Measurements from ENCODE around the gene ZER1. TPM values are rescaled to one million over a fixed set of nuclear protein-coding genes. Genes with fewer than 3 reads are reported as not detected.

ZER1 gene
- total and polyA plus RNA-seq, 2 of the 8 experiments (the other 6 are each of a cell fraction or from before 2014, with no cell fraction given) = 20.5 to 26.6 TPM

DNA sequence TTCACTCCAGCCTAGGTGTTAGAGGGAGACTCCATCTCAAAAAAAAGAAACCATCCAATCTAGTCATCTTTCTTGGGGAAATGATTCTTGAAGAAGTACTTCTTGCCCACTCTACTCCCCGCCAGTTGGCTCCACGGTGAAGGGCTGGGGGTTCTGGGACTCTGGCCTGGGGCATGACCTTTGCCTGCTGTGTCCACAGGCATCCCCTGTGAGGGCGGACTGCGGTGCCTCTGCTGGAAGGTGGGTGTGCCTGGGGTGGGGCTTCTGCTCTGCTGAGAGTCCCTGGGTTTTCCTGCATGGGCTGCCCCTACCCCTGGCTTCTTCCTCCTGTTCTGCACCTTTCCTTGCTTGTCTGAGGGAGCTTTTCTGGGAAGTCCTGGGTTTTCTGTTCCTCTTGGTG, 18.8 kb upstream of the ZER1 start:
- no peak overlapping the region for H3K56ac ChIP-seq (replicated peaks; ENCODE audit: insufficient read length, low read depth, low read length)
- H3K79me1 ChIP-seq (ENCODE audit: low read depth, low read length) = no peaks in the 10 kb centered on the region; the same call in 1 of the 2 replicates
- no peak for TF ChIP-seq CEBPB (IDR thresholded peaks at IDR 0.05; ENCODE audit: low read depth, low read length)
- no peak for TF ChIP-seq POLR2A (IDR thresholded peaks at IDR 0.05; ENCODE audit: control extremely low read depth in 1 of 2, low read depth in 2 of 2, low read length in 2 of 2)
- no peak for TF ChIP-seq CHD1 (IDR thresholded peaks at IDR 0.05; ENCODE audit: low read depth, low read length)
- TF ChIP-seq EP300 (IDR thresholded peaks at IDR 0.05; ENCODE audit: borderline replicate concordance in 1 of 2, low read depth in 2 of 2, low read length in 2 of 2) = no peak
- TF ChIP-seq TCF12 (IDR thresholded peaks at IDR 0.05; ENCODE audit: low read depth, low read length) = no peak
- no peak for TF ChIP-seq CTBP2 (IDR thresholded peaks at IDR 0.05; ENCODE audit: borderline replicate concordance, insufficient read depth, insufficient read length, low read length)
- H3K9me3 ChIP-seq (ENCODE audit: insufficient read depth in 2 of 2, low read depth in 1 of 2, low read length in 1 of 2) = no peaks in the 10 kb centered on the region
- no peak overlapping the region for H2BK12ac ChIP-seq (ENCODE audit: low read depth, low read length)
- H2BK15ac ChIP-seq (ENCODE audit: low read length) = no peak overlapping the region
- H3K27me3 ChIP-seq (replicated peaks in 1 of 4; ENCODE audit: control insufficient read depth in 3 of 4, extremely low read depth in 1 of 4, insufficient read depth in 3 of 4, low read length in 3 of 4) = no peaks in the 10 kb centered on the region
- H3K79me2 ChIP-seq (ENCODE audit: control insufficient read depth in 1 of 2, insufficient read depth in 2 of 2, low read length in 2 of 2) = peaks cover 0 to 7% of the 10 kb centered on the region in 2 experiments; a peak in 1 of 4 replicates
- no peak overlapping the region for H3K4me2 ChIP-seq (ENCODE audit: insufficient read depth in 1 of 2, low read depth in 2 of 2, low read length in 2 of 2)
- H3K36me3 ChIP-seq (ENCODE audit: control insufficient read depth in 2 of 4, insufficient read depth in 4 of 4, low read length in 3 of 4) = peaks cover 5 to 16% (median 7%) of the 10 kb centered on the region in 4 experiments; a peak in 4 of 8 replicates
- no peak overlapping the region for H3K14ac ChIP-seq (ENCODE audit: insufficient read length)
- H2BK20ac ChIP-seq (ENCODE audit: low read length) = no peak overlapping the region
- no peak overlapping the region for H4K91ac ChIP-seq (replicated peaks; ENCODE audit: insufficient read length, low read length)
- H4K8ac ChIP-seq (ENCODE audit: extremely low read depth, insufficient read depth, low read length) = no peak overlapping the region
- no peak overlapping the region for H3K4ac ChIP-seq (replicated peaks; ENCODE audit: insufficient read length, low read depth, low read length)
- no peak overlapping the region for H2BK5ac ChIP-seq (ENCODE audit: low read depth, low read length)
- no peak overlapping the region for H3K4me3 ChIP-seq (ENCODE audit: extremely low read depth in 1 of 4, insufficient read depth in 2 of 4, low read depth in 3 of 4, low read length in 4 of 4)
- H3K23me2 ChIP-seq (ENCODE audit: low read depth, low read length) = peaks cover 5% of the 10 kb centered on the region; the same call in 1 of the 2 replicates
- H2AK5ac ChIP-seq (ENCODE audit: low read depth, low read length) = no peak overlapping the region
- no peak overlapping the region for H3K23ac ChIP-seq (ENCODE audit: insufficient read length)
- H4K5ac ChIP-seq (ENCODE audit: insufficient read length, low read depth, low read length) = no peak overlapping the region
- no peak overlapping the region for H3K18ac ChIP-seq (ENCODE audit: extremely low read depth, low read length)
- H4K20me1 ChIP-seq (replicated peaks in 1 of 2; ENCODE audit: control insufficient read depth in 1 of 2, insufficient read depth in 2 of 2, low read length in 2 of 2) = peaks cover 0 to 1% of the 10 kb centered on the region in 2 experiments
- H3K27ac ChIP-seq (ENCODE audit: low read depth, low read length) = no peak overlapping the region
- ChIA-PET CTCF (ENCODE audit: partially characterized antibody) (interaction anchor here (1.2 to 2.6 kb wide), 2 partner anchors 9 to 58 kb away, joined by 3 to 10 read pairs; no protein-coding TSS in a partner anchor), POLR2A (ENCODE audit: partially characterized antibody) (interaction anchor here (0.7 to 4.8 kb wide), 2 partner anchors 19 to 29 kb away, joined by 4 to 21 read pairs; partner anchors contain the start of gene ENDOG)
- FAIRE-seq (no peak), DNase-seq (ENCODE audit: low read depth in 1 of 2, low spot score in 2 of 2) (no peak)
- H2AFZ ChIP-seq (ENCODE audit: low read length) = no peak overlapping the region
- 84% methylated on average over 4 of the region's 4 CpGs; no CpG with 5 or more reads in 1 of the 2 experiments for WGBS, 2 experiments (ENCODE audit: extremely low coverage in 1 of 2, insufficient coverage in 1 of 2, insufficient read length in 1 of 2, insufficient replicate concordance in 2 of 2, low coverage in 1 of 2, low lambda C conversion rate in 2 of 2, missing lambda C conversion rate in 1 of 2)
- H2BK120ac ChIP-seq (replicated peaks; ENCODE audit: low read depth, low read length) = no peak overlapping the region
- no peak overlapping the region for H3K9ac ChIP-seq (replicated peaks in 1 of 4; ENCODE audit: extremely low read depth in 1 of 4, low read depth in 3 of 4, low read length in 3 of 4)
- H3K4me1 ChIP-seq (replicated peaks in 1 of 4; ENCODE audit: control insufficient read depth in 3 of 4, insufficient read depth in 4 of 4, low read length in 3 of 4) = peaks cover 0 to 2% (median 0%) of the 10 kb centered on the region in 4 experiments; a peak in 1 of 7 replicates
